RWPE2 (cell line): ENCODE data around the gene TIMM29.

Source experiments
- ATAC-seq: fragments of 200-7000 bp; cut with Tn5 transposase; 3 replicates; pipeline ENCODE4 v1.9.1; 2021; ENCODE audit warnings: low read depth
- DNase-seq: peaks from one replicate; pipeline ENCODE4 v3.0.0-alpha.2; 2020; ENCODE audit warnings: low spot score
- H3K27ac ChIP-seq: fragments of 450-650 bp; 2 replicates; pipeline ENCODE4 v1.5.1; 2017; ENCODE audit warnings: mild to moderate bottlenecking; ENCODE audit not compliant: poor library complexity, severe bottlenecking
- H3K27me3 ChIP-seq: fragments of 250-450 bp; sonication (Bioruptor Pico); 2 replicates; pipeline ENCODE4 v1.5.1; 2021; ENCODE audit warnings: mild to moderate bottlenecking, moderate library complexity; ENCODE audit not compliant: insufficient read depth, poor library complexity, severe bottlenecking
- H3K36me3 ChIP-seq: fragments of 250-450 bp; sonication (Bioruptor Pico); 2 replicates; pipeline ENCODE4 v1.5.1; 2020; ENCODE audit warnings: low read depth, mild to moderate bottlenecking, moderate library complexity
- H3K4me1 ChIP-seq: fragments of 250-450 bp; sonication (Bioruptor Pico); 2 replicates; pipeline ENCODE4 v1.5.1; 2021; ENCODE audit warnings: mild to moderate bottlenecking, moderate library complexity; ENCODE audit not compliant: insufficient read depth, poor library complexity, severe bottlenecking
- H3K4me3 ChIP-seq: fragments of 250-450 bp; sonication (Bioruptor Pico); 2 replicates; pipeline ENCODE4 v1.5.1; 2021; ENCODE audit warnings: mild to moderate bottlenecking, moderate library complexity; ENCODE audit not compliant: severe bottlenecking
- H3K9me3 ChIP-seq: fragments of 250-450 bp; sonication (Bioruptor Pico); 2 replicates; pipeline ENCODE4 v1.5.1; 2021; ENCODE audit warnings: mild to moderate bottlenecking, moderate library complexity; ENCODE audit not compliant: severe bottlenecking
- TF ChIP-seq, protein P1 (sequence below): fragments of 450-650 bp; IDR thresholded peaks from one replicate; pipeline ENCODE4 v1.5.1; 2017; ENCODE audit warnings: mild to moderate bottlenecking, moderate library complexity; ENCODE audit not compliant: poor library complexity, severe bottlenecking

The TIMM29 gene

DNA sequence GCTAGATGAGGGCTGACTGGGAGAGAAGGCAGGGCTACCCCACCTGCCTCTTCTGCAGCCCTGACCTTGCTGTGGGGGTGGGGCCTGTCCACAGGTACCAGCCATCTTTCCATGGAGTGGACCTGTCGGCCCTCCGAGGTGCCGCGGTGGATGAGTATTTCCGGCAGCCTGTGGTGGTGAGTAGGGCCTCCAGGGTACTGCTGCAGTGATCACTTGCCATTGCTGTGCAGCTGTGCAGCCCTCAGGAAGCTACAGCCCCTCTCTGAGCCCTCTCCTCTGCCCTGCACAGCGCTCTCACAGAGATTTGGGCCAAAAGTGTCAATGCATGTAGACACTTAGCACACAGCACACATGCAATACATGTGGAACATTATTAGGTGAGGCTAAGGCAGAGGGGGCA lies 12.0 kb upstream of the TIMM29 start:
- DNase-seq = no peak
- Histone ChIP-seq H3K9me3 (no peaks in the 10 kb centered on the region), H3K36me3 (peaks cover 43% of the 10 kb centered on the region), H3K4me3 (no peak overlapping the region), H3K27ac (no peak overlapping the region), H3K4me1 (peaks cover 10% of the 10 kb centered on the region), H3K27me3 (no peaks in the 10 kb centered on the region)
- TF ChIP-seq, protein P1, sequence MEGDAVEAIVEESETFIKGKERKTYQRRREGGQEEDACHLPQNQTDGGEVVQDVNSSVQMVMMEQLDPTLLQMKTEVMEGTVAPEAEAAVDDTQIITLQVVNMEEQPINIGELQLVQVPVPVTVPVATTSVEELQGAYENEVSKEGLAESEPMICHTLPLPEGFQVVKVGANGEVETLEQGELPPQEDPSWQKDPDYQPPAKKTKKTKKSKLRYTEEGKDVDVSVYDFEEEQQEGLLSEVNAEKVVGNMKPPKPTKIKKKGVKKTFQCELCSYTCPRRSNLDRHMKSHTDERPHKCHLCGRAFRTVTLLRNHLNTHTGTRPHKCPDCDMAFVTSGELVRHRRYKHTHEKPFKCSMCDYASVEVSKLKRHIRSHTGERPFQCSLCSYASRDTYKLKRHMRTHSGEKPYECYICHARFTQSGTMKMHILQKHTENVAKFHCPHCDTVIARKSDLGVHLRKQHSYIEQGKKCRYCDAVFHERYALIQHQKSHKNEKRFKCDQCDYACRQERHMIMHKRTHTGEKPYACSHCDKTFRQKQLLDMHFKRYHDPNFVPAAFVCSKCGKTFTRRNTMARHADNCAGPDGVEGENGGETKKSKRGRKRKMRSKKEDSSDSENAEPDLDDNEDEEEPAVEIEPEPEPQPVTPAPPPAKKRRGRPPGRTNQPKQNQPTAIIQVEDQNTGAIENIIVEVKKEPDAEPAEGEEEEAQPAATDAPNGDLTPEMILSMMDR = no peak
- no peak for ATAC-seq

DNA sequence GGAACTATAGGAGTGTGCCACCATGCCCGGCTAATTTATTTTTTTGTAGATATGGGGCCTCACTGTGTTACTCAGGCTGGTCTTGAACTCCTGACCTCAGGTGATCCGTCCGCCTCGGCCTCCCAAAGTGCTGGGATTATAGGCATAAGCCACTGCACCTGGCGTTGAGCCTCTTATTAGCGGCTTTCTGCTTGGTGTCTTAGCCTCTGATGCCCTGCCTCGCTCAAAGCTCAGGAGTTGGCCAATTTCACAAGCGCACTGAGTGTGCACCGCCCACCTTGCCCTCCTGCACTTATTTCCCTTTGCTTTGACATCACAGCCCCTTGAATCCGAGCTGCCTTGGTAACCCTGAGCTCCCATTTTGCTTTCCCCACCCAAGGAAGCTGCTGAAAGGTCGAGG lies 10.3 kb upstream of the TIMM29 start:
- no peaks in the 10 kb centered on the region for H3K9me3 ChIP-seq
- DNase-seq = no peak
- no peak for ATAC-seq
- no peaks in the 10 kb centered on the region for H3K27me3 ChIP-seq
- H3K36me3 ChIP-seq = peaks cover 57% of the 10 kb centered on the region
- H3K27ac ChIP-seq = no peak overlapping the region
- TF ChIP-seq, protein P1 = no peak
- H3K4me1 ChIP-seq = peaks cover 10% of the 10 kb centered on the region
- no peak overlapping the region for H3K4me3 ChIP-seq

DNA sequence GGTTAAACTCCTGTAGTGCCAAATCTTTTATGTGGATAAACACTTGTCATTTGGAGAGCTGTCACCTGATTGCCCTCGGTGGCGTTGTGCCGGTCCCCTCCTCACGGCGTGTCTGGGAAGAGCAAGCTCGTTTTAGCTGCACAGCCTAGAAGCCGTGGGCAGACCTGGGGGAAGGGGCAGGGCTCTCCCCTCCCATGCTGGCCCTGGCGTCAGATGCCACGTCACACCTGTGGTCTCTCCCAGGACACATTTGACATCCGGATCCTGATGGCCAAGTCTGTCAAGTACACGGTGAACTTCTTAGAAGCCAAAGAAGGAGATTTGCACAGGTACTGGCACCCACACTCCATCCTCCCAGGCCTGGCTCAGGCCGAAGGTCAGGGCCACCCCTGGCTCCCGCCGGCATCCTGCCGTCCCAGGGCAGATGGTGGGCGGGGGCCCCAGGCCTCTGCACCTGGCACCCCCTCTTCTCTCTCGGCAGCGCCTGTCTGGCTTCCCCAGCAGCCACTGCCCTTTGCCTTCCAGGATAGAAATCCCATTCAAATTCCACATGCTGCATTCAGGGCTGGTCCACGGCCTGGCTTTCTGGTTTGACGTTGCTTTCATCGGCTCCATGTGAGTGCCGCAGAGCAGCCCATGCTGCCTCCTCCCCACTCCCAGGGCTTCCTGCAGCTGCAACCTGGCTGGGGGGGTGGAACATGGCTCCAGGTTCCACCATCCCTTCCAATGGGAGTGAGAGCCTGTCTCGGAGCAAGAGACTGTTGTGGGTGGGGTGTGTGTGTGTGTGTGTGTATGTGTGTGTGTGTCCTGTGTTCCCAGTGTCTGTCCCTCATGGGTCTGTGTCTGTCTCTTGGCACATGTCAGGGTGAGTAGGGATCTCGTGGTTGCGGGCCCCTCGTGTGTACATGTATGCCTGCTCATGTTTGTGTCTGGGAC lies 9.0 kb upstream of the TIMM29 start:
- Histone ChIP-seq H3K27me3 (no peaks in the 10 kb centered on the region), H3K4me1 (peaks cover 10% of the 10 kb centered on the region), H3K36me3 (peaks cover 55% of the 10 kb centered on the region), H3K27ac (no peak overlapping the region), H3K4me3 (no peak overlapping the region), H3K9me3 (no peaks in the 10 kb centered on the region)
- TF ChIP-seq, protein P1 = no peak
- ATAC-seq (no peak), DNase-seq (no peak)

DNA sequence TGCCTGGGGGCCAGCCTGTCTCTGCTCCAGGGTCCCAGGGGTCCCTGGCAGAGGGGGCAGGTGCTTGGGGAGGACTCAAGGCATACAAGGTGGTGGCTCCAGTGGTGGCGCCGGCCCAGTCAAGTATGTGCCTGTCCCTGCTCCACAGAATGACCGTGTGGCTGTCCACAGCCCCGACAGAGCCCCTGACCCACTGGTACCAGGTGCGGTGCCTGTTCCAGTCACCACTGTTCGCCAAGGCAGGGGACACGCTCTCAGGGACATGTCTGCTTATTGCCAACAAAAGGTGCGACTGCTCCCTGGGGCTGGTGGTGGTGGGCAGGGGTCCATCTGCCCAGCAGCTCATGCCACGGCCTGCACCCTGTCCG lies 8.3 kb upstream of the TIMM29 start:
- Histone ChIP-seq H3K27ac (no peak overlapping the region), H3K9me3 (no peaks in the 10 kb centered on the region), H3K4me3 (no peak overlapping the region), H3K36me3 (peaks cover 55% of the 10 kb centered on the region), H3K27me3 (no peaks in the 10 kb centered on the region), H3K4me1 (peaks cover 7% of the 10 kb centered on the region)
- no peak for ATAC-seq
- DNase-seq = no peak
- TF ChIP-seq, protein P1 = no peak

DNA sequence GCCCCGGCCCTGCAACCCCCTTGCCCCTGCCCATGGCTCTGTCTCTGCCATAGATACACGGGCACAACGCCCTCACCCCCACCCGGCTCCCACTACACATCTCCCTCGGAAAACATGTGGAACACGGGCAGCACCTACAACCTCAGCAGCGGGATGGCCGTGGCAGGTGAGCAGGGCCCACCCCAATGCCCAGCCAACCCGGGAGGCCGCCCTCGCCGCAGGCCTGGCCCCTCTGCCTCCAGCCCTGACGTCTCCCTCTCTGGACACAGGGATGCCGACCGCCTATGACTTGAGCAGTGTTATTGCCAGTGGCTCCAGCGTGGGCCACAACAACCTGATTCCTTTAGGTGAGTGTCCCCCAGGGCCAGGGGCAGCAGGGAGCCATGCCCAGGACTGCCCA lies 7.8 kb upstream of the TIMM29 start:
- peaks cover 2% of the 10 kb centered on the region for H3K4me1 ChIP-seq
- DNase-seq = peak; percentile 58
- ATAC-seq = peak; percentile 6; the same call in 1 of the 3 replicates
- peaks cover 55% of the 10 kb centered on the region for H3K36me3 ChIP-seq
- H3K9me3 ChIP-seq = no peaks in the 10 kb centered on the region
- H3K4me3 ChIP-seq = no peak overlapping the region
- no peak overlapping the region for H3K27ac ChIP-seq
- TF ChIP-seq, protein P1 = no peak
- H3K27me3 ChIP-seq = no peaks in the 10 kb centered on the region
